Measurements from ENCODE around the gene YAP1.

Gene YAP1

GRCh38 chr11:102154806-102155205, 44.6 kb downstream of the YAP1 start:
- DNase-seq (ENCODE audit: low read depth in 1 of 2, low spot score in 1 of 2): no peak
- Histone ChIP-seq H3K27me3 (ENCODE audit: insufficient read depth, poor library complexity, severe bottlenecking) (peaks cover 5% of the 10 kb centered on the region), H3K4me3 (replicated peaks; ENCODE audit: insufficient read depth, low read length) (no peak overlapping the region), H3K27ac (replicated peaks) (no peak overlapping the region)
- TF ChIP-seq GABPA (IDR thresholded peaks at IDR 0.05; ENCODE audit: low read depth): no peak
- TF ChIP-seq REST (IDR thresholded peaks at IDR 0.05; ENCODE audit: insufficient replicate concordance, low read depth): no peak
- TF ChIP-seq POLR2AphosphoS5 (IDR thresholded peaks at IDR 0.05; ENCODE audit: low read depth): no peak
- TF ChIP-seq SPI1 (IDR thresholded peaks at IDR 0.05; ENCODE audit: borderline replicate concordance, low read depth): no peak
- no peak for TF ChIP-seq CTCF (IDR thresholded peaks at IDR 0.05; ENCODE audit: insufficient read depth, low read length)

- Histone ChIP-seq H3K27me3 (ENCODE audit: insufficient read depth, poor library complexity, severe bottlenecking) (peaks cover 5% of the 10 kb centered on the region), H3K4me3 (replicated peaks; ENCODE audit: insufficient read depth, low read length) (no peak overlapping the region), H3K27ac (replicated peaks) (no peak overlapping the region)
- no peak for TF ChIP-seq CTCF (IDR thresholded peaks at IDR 0.05; ENCODE audit: insufficient read depth, low read length)
- TF ChIP-seq SPI1 (IDR thresholded peaks at IDR 0.05; ENCODE audit: borderline replicate concordance, low read depth): no peak
- no peak for DNase-seq (ENCODE audit: low read depth in 1 of 2, low spot score in 1 of 2)
These were observed 45.4 kb downstream of the YAP1 start for GRCh38 chr11:102155676-102156075.

GRCh38 chr11:102157219-102157618, 47.0 kb downstream of the YAP1 start:
- no peak overlapping the region for H3K27ac ChIP-seq (replicated peaks)
- no peak for TF ChIP-seq POLR2AphosphoS5 (IDR thresholded peaks at IDR 0.05; ENCODE audit: low read depth)
- DNase-seq (ENCODE audit: low read depth in 1 of 2, low spot score in 1 of 2): no peak
- H3K4me3 ChIP-seq (replicated peaks; ENCODE audit: insufficient read depth, low read length): no peak overlapping the region
- H3K27me3 ChIP-seq (ENCODE audit: insufficient read depth, poor library complexity, severe bottlenecking): peaks cover 5% of the 10 kb centered on the region

- Histone ChIP-seq H3K4me3 (replicated peaks; ENCODE audit: insufficient read depth, low read length) (no peak overlapping the region), H3K27ac (replicated peaks) (no peak overlapping the region), H3K27me3 (ENCODE audit: insufficient read depth, poor library complexity, severe bottlenecking) (peaks cover 5% of the 10 kb centered on the region)
- TF ChIP-seq CTCF (IDR thresholded peaks at IDR 0.05; ENCODE audit: insufficient read depth, low read length): no peak
- TF ChIP-seq POLR2AphosphoS5 (IDR thresholded peaks at IDR 0.05; ENCODE audit: low read depth): no peak
- TF ChIP-seq SPI1 (IDR thresholded peaks at IDR 0.05; ENCODE audit: borderline replicate concordance, low read depth): no peak
- no peak for TF ChIP-seq GABPA (IDR thresholded peaks at IDR 0.05; ENCODE audit: low read depth)
- no peak for TF ChIP-seq REST (IDR thresholded peaks at IDR 0.05; ENCODE audit: insufficient replicate concordance, low read depth)
- DNase-seq (ENCODE audit: low read depth in 1 of 2, low spot score in 1 of 2): no peak
These were observed 48.0 kb downstream of the YAP1 start for GRCh38 chr11:102158164-102158735.

Data from HL-60 (cell line).